Breast epithelium (tissue), 3 donors: ENCODE measurements around the gene WNT6.

ENCODE experiments used
- POLR2A ChIP-seq: fragments of 450-650 bp; IDR thresholded peaks from one replicate; pipeline ENCODE4 v1.6.1; 2016; ENCODE audit warnings: antibody characterized with exemption, mild to moderate bottlenecking, moderate library complexity
- TF ChIP-seq, protein P1 (sequence below), 3 donors: fragments of 450-650 bp; IDR thresholded peaks; one replicate each; pipeline ENCODE4 v1.5.1; 2016 to 2017; ENCODE audit warnings: antibody characterized with exemption in 3 of 3, mild to moderate bottlenecking in 3 of 3, moderate library complexity in 3 of 3

DNA sequence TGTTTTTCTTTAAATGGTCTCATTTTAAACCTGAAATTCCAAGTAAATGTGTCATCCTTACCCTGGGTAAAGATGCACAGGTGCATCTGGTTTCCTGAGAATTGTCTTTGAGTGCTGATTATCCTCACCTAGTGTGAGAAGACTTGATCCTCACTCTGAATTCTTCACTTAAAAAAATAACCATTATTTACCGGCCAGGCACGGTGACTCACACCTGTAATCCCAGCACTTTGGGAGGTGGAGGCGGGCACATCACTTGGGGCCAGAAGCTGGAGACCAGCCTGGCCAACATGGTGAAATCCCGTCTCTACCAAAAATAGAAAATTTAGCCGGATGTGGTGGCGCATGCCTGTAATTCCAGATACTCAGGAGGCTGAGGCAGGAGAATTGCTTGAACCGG is 9.9 kb upstream of the WNT6 start:
- TF ChIP-seq, protein P1, sequence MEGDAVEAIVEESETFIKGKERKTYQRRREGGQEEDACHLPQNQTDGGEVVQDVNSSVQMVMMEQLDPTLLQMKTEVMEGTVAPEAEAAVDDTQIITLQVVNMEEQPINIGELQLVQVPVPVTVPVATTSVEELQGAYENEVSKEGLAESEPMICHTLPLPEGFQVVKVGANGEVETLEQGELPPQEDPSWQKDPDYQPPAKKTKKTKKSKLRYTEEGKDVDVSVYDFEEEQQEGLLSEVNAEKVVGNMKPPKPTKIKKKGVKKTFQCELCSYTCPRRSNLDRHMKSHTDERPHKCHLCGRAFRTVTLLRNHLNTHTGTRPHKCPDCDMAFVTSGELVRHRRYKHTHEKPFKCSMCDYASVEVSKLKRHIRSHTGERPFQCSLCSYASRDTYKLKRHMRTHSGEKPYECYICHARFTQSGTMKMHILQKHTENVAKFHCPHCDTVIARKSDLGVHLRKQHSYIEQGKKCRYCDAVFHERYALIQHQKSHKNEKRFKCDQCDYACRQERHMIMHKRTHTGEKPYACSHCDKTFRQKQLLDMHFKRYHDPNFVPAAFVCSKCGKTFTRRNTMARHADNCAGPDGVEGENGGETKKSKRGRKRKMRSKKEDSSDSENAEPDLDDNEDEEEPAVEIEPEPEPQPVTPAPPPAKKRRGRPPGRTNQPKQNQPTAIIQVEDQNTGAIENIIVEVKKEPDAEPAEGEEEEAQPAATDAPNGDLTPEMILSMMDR (IDR thresholded peaks at IDR 0.05) = no peak
- TF ChIP-seq POLR2A = no peak
